ENCODE measurements around the gene MPEG1.

DNA sequence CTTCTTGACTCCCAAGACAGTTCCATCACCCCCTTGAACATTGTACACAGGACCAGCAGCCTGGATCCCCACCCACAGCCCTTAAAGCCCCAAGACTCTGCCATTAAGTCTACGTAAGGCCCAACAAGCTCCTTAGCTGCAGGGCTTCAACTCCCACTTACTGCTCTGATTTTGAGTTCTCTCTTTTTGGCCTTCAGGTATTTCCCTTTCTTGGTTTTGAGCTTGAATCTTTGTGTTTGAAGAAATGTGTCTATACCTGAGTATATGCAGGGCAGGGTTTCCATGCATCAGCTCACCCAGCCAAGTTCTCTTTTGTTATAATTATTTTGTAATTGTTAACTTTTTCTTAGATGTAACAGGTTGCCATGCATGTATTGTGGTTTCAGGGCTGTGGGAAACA is 10.4 kb upstream of the MPEG1 start:
- TF ChIP-seq, protein P1, sequence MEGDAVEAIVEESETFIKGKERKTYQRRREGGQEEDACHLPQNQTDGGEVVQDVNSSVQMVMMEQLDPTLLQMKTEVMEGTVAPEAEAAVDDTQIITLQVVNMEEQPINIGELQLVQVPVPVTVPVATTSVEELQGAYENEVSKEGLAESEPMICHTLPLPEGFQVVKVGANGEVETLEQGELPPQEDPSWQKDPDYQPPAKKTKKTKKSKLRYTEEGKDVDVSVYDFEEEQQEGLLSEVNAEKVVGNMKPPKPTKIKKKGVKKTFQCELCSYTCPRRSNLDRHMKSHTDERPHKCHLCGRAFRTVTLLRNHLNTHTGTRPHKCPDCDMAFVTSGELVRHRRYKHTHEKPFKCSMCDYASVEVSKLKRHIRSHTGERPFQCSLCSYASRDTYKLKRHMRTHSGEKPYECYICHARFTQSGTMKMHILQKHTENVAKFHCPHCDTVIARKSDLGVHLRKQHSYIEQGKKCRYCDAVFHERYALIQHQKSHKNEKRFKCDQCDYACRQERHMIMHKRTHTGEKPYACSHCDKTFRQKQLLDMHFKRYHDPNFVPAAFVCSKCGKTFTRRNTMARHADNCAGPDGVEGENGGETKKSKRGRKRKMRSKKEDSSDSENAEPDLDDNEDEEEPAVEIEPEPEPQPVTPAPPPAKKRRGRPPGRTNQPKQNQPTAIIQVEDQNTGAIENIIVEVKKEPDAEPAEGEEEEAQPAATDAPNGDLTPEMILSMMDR (IDR thresholded peaks at IDR 0.05 in 4 of 5, conservative IDR thresholded peaks at IDR 0.05 in 1 of 5): no peak
- no peak for TF ChIP-seq POLR2A (IDR thresholded peaks at IDR 0.05)
